Activated CD4-positive, alpha-beta memory T cell treated with anti-CD3 and anti-CD28 coated beads, Interleukin-2, amount 10 ng/mL, durations not matched to agents 7 days and 5 days (primary cell): ENCODE measurements around the gene LRPAP1. TPM values are rescaled to one million over a fixed set of nuclear protein-coding genes. Genes with fewer than 3 reads are reported as not detected.
"Not testable (repeated sequence)": the region's sequence is repeated elsewhere in the genome, so short reads cannot be mapped to it uniquely, and the experiment has no call there.

Source experiments
- CTCF ChIA-PET: fragments of 350-600 bp; sonication (Branson Sonifier 250); formaldehyde crosslinking; loops from one replicate; lab custom pipeline; 2021; ENCODE audit warnings: antibody characterized with exemption, inconsistent platforms; lab: Charles Lee
- POLR2A ChIA-PET: fragments of 350-600 bp; sonication (Branson Sonifier 250); formaldehyde crosslinking; loops from one replicate; lab custom pipeline; 2021; ENCODE audit warnings: antibody characterized with exemption; lab: Charles Lee
- DNase-seq: peaks from one replicate; pipeline ENCODE4 v3.0.0-alpha.2; 2020
- H3K27ac Mint-ChIP-seq: one replicate; pipeline ENCODE4 v1.8.0; 2021; ENCODE audit warnings: mild to moderate bottlenecking, mixed read lengths
- H3K27me3 Mint-ChIP-seq: one replicate; pipeline ENCODE4 v1.8.0; 2021; ENCODE audit warnings: mixed read lengths
- H3K36me3 Mint-ChIP-seq: one replicate; pipeline ENCODE4 v1.8.0; 2021; ENCODE audit warnings: low read depth, mixed read lengths
- H3K4me1 Mint-ChIP-seq: one replicate; pipeline ENCODE4 v1.8.0; 2021; ENCODE audit warnings: mixed read lengths
- H3K4me3 Mint-ChIP-seq: one replicate; pipeline ENCODE4 v1.8.0; 2021; ENCODE audit warnings: mild to moderate bottlenecking, mixed read lengths
- H3K9me3 Mint-ChIP-seq: one replicate; pipeline ENCODE4 v1.8.0; 2021; ENCODE audit warnings: mixed read lengths
- total RNA-seq, 2 experiments: library from RNA; stranded (reverse); gene quantifications; one replicate each; pipeline ENCODE4 v1.2.3, GENCODE V29; 2021

LRPAP1 gene
- total RNA-seq, 2 experiments from 2014 or later = 71.0 to 72.3 TPM

GRCh38 chr4:3461515-3462291, 70.5 kb downstream of the LRPAP1 start:
- H3K27ac Mint-ChIP-seq = no peak overlapping the region
- no peaks in the 10 kb centered on the region for H3K9me3 Mint-ChIP-seq
- H3K27me3 Mint-ChIP-seq = peaks cover 25% of the 10 kb centered on the region
- no peaks in the 10 kb centered on the region for H3K4me1 Mint-ChIP-seq
- no peaks in the 10 kb centered on the region for H3K36me3 Mint-ChIP-seq
- no peak overlapping the region for H3K4me3 Mint-ChIP-seq
- no peak for DNase-seq
- POLR2A ChIA-PET = no interaction called here
- CTCF ChIA-PET = no interaction called here

DNA sequence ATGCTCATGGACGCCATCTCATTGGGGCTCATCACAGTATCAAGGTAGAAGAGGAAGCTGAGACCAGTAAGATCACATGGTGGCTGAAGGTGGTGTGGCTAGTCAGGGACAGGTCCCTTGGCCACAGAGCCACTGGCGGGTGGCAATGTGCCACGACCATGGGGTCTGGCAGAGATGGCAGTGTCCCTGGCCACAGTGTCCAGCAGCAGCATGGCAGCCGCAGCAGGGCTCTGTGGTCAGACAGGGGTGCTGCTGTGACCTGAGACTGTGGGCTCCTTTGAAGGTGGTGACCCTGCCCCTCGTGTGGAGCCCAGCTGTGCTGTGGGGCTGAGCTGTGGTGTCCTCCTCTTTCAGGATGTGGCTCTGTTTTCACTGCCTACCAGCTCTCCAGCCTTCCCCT, 71.3 kb downstream of the LRPAP1 start:
- no peak for DNase-seq
- Mint-ChIP-seq H3K4me1 (no peaks in the 10 kb centered on the region), H3K27ac (no peak overlapping the region), H3K27me3 (peaks cover 25% of the 10 kb centered on the region), H3K36me3 (no peaks in the 10 kb centered on the region), H3K4me3 (no peak overlapping the region), H3K9me3 (no peaks in the 10 kb centered on the region)
- ChIA-PET POLR2A (no interaction called here), CTCF (no interaction called here)

- H3K27me3 Mint-ChIP-seq = peaks cover 14% of the 10 kb centered on the region
- POLR2A ChIA-PET, H3K36me3 Mint-ChIP-seq, DNase-seq, H3K4me1 Mint-ChIP-seq, CTCF ChIA-PET, H3K9me3 Mint-ChIP-seq, H3K4me3 Mint-ChIP-seq, H3K27ac Mint-ChIP-seq: not testable (repeated sequence)
Measured at GRCh38 chr4:3459156-3459555, 73.1 kb downstream of the LRPAP1 start.

GRCh38 chr4:3458371-3458770, 73.9 kb downstream of the LRPAP1 start:
- Mint-ChIP-seq H3K27ac (no peak overlapping the region), H3K36me3 (no peaks in the 10 kb centered on the region), H3K4me1 (no peaks in the 10 kb centered on the region), H3K4me3 (no peak overlapping the region), H3K9me3 (no peaks in the 10 kb centered on the region), H3K27me3 (peaks cover 14% of the 10 kb centered on the region)
- DNase-seq = no peak
- ChIA-PET POLR2A (no interaction called here), CTCF (no interaction called here)

GRCh38 chr4:3455596-3455995, 76.6 kb downstream of the LRPAP1 start:
- H3K9me3 Mint-ChIP-seq, CTCF ChIA-PET, POLR2A ChIA-PET: not testable (repeated sequence)

More at GRCh38 chr4:3455596-3455995, 76.6 kb downstream of the LRPAP1 start:
- DNase-seq, H3K27me3 Mint-ChIP-seq, H3K4me3 Mint-ChIP-seq, H3K36me3 Mint-ChIP-seq, H3K4me1 Mint-ChIP-seq, H3K27ac Mint-ChIP-seq: not testable (repeated sequence)

Other genes with a start within 250 kb of the LRPAP1 start
- gene RGS12, start 239.4 kb downstream of the LRPAP1 start, total RNA-seq = 1 to 10 TPM; 7.4 to 7.5 TPM
- gene HGFAC, start 90.5 kb downstream of the LRPAP1 start, total RNA-seq = not detected
- gene DOK7, start 69.1 kb downstream of the LRPAP1 start, total RNA-seq = not detected
- not detected for gene ADRA2C, start 234.0 kb upstream of the LRPAP1 start, total RNA-seq